Esophagus muscularis mucosa (tissue), 4 donors: Measurements from ENCODE around the gene UVSSA. TPM values are rescaled to one million over a fixed set of nuclear protein-coding genes. Genes with fewer than 3 reads are reported as not detected.
"Not testable (repeated sequence)": the region's sequence is repeated elsewhere in the genome, so short reads cannot be mapped to it uniquely, and the experiment has no call there.

ENCODE experiments used
- DNase-seq: peaks from one replicate; pipeline ENCODE4 v3.0.0-alpha.2; 2017; ENCODE audit errors: extremely low spot score
- H3K27ac ChIP-seq, 4 donors: fragments of 200-600 bp; sonication (generic); replicated peaks in 1 of 4; 1 replicate in 3 of 4; 2 replicates in 1 of 4; pipeline ENCODE4 v1.5.1; 2016 to 2019; ENCODE audit warnings: mild to moderate bottlenecking in 1 of 4
- H3K27me3 ChIP-seq, 4 donors: fragments of 200-600 bp; sonication (generic); one replicate each; pipeline versions ENCODE4 v1.5.1 to v1.6.0; 2016 to 2019
- H3K36me3 ChIP-seq, 4 donors: fragments of 200-600 bp; sonication (generic); one replicate each; pipeline ENCODE4 v1.5.1; 2016 to 2019
- H3K4me1 ChIP-seq, 4 donors: fragments of 200-600 bp; sonication (generic); one replicate each; pipeline ENCODE4 v1.5.1; 2016 to 2019
- H3K4me3 ChIP-seq, 4 donors: fragments of 200-600 bp; sonication (generic); 1 replicate in 2 of 4; 2 replicates in 2 of 4; pipeline ENCODE4 v1.5.1; 2016 to 2019; ENCODE audit warnings: mild to moderate bottlenecking in 4 of 4, moderate library complexity in 1 of 4
- H3K9me3 ChIP-seq, 4 donors: fragments of 200-600 bp; sonication (generic); 1 replicate in 3 of 4; 2 replicates in 1 of 4; pipeline ENCODE4 v1.5.1; 2016 to 2019
- CTCF ChIP-seq, 3 experiments: fragments of 200-600 bp in 2 of 3; fragments of 450-650 bp in 1 of 3; sonication (generic) in 2 of 3; IDR thresholded peaks; one replicate each; pipeline ENCODE4 v1.5.1; 2017 to 2019; ENCODE audit warnings: antibody characterized with exemption in 3 of 3, mild to moderate bottlenecking in 2 of 3, moderate library complexity in 1 of 3
- EP300 ChIP-seq: sonication (generic); formaldehyde crosslinking; IDR thresholded peaks from one replicate; pipeline ENCODE4 v1.6.1; 2017; ENCODE audit warnings: antibody characterized with exemption
- POLR2A ChIP-seq: fragments of 450-650 bp; IDR thresholded peaks from one replicate; pipeline ENCODE4 v1.6.1; 2017; ENCODE audit warnings: antibody characterized with exemption, moderate library complexity, mild to moderate bottlenecking, low read depth
- POLR2AphosphoS5 ChIP-seq, 2 donors: sonication (generic); formaldehyde crosslinking; IDR thresholded peaks; one replicate each; pipeline ENCODE4 v1.6.1; 2017; ENCODE audit warnings: antibody characterized with exemption in 2 of 2
- WGBS: methylation state at CpG from one replicate; pipeline ENCODE4 v1.1.5; 2018; 5-methylcytosine and 5-hydroxymethylcytosine counted together
- intact Hi-C: fragments of 100-400 bp; cut with DNase I; formaldehyde crosslinking; loops from one replicate; pipeline ENCODE4 v1.15.1; 2023
- total RNA-seq, 4 donors: library from RNA; depleted of rRNA; stranded (reverse); fragments of >200 nt; gene quantifications; one replicate each; pipeline versions ENCODE4 v1.1.0 to v1.2.1, GENCODE V29; 2016

UVSSA gene
- total RNA-seq, 4 donors from 2014 or later: 8.9 to 16.5 (median 13.1) TPM

- no peaks in the 10 kb centered on the region for H3K9me3 ChIP-seq
- H3K27me3 ChIP-seq: peaks cover 0 to 91% (median 10%) of the 10 kb centered on the region in 4 donors
These were observed 72.7 kb downstream of the UVSSA start for GRCh38 chr4:1419708-1420107.

GRCh38 chr4:1421657-1422056, 74.6 kb downstream of the UVSSA start:
- Histone ChIP-seq H3K4me1 (no peaks in the 10 kb centered on the region), H3K36me3 (no peaks in the 10 kb centered on the region), H3K9me3 (no peaks in the 10 kb centered on the region), H3K4me3 (no peak overlapping the region), H3K27ac (no peak overlapping the region), H3K27me3 (peaks cover 0 to 91% (median 0%) of the 10 kb centered on the region in 4 donors)
- 30% methylated on average over 2 of the region's 2 CpGs for WGBS
- intact Hi-C loops: no loop called here
- no peak for TF ChIP-seq EP300
- TF ChIP-seq POLR2A: no peak
- no peak for TF ChIP-seq POLR2AphosphoS5 (IDR thresholded peaks at IDR 0.05)
- no peak for TF ChIP-seq CTCF (IDR thresholded peaks at IDR 0.05)
- DNase-seq: no peak

More at GRCh38 chr4:1419708-1420107, 72.7 kb downstream of the UVSSA start:
- 80% methylated on average over 13 of the region's 13 CpGs for WGBS
- intact Hi-C loops: no loop called here
- Histone ChIP-seq H3K4me1 (peaks cover 0 to 7% (median 3%) of the 10 kb centered on the region in 4 donors), H3K27ac (no peak overlapping the region), H3K4me3 (no peak overlapping the region), H3K36me3 (no peaks in the 10 kb centered on the region)
- no peak for DNase-seq
- no peak for TF ChIP-seq CTCF (IDR thresholded peaks at IDR 0.05)
- TF ChIP-seq POLR2A: no peak
- TF ChIP-seq EP300: no peak
- TF ChIP-seq POLR2AphosphoS5 (IDR thresholded peaks at IDR 0.05): no peak

- Histone ChIP-seq H3K4me3 (no peak overlapping the region), H3K36me3 (no peaks in the 10 kb centered on the region), H3K27ac (no peak overlapping the region), H3K4me1 (no peaks in the 10 kb centered on the region), H3K27me3 (peaks cover 0 to 45% (median 0%) of the 10 kb centered on the region in 4 donors), H3K9me3 (no peaks in the 10 kb centered on the region)
- no peak for DNase-seq
- no peak for TF ChIP-seq EP300
- TF ChIP-seq CTCF (IDR thresholded peaks at IDR 0.05): no peak
- no peak for TF ChIP-seq POLR2A
- TF ChIP-seq POLR2AphosphoS5 (IDR thresholded peaks at IDR 0.05): no peak
- intact Hi-C loops: no loop called here
- 66% methylated on average over 5 of the region's 5 CpGs for WGBS
These were observed 80.0 kb downstream of the UVSSA start for GRCh38 chr4:1427010-1427409.

- intact Hi-C loops, H3K4me3 ChIP-seq, H3K27ac ChIP-seq, H3K9me3 ChIP-seq, DNase-seq, H3K36me3 ChIP-seq, H3K4me1 ChIP-seq: not testable (repeated sequence)
- WGBS: 84% methylated on average over 4 of the region's 4 CpGs
- peaks cover 0 to 38% (median 0%) of the 10 kb centered on the region in 4 donors for H3K27me3 ChIP-seq
These were observed 96.7 kb downstream of the UVSSA start for GRCh38 chr4:1443688-1444172.

Other genes with a start within 250 kb of the UVSSA start
- gene RNF212, start 233.6 kb upstream of the UVSSA start, total RNA-seq: 1 to 10 TPM; 3.8 to 9.7 (median 7.3) TPM
- 10 to 100 TPM; 21.3 to 72.9 (median 58.3) TPM for gene SPON2, start 174.6 kb upstream of the UVSSA start, total RNA-seq
- 100 to 1,000 TPM; 110 to 245 (median 172) TPM for gene CTBP1, start 98.1 kb upstream of the UVSSA start, total RNA-seq
- gene MAEA, start 57.3 kb upstream of the UVSSA start, total RNA-seq: 10 to 100 TPM; 54.5 to 63.1 (median 59.8) TPM
- not detected for gene NKX1-1, start 59.2 kb downstream of the UVSSA start, total RNA-seq